ENCODE results near the gene SYT5. TPM values are rescaled to one million over a fixed set of nuclear protein-coding genes. Genes with fewer than 3 reads are reported as not detected.
A peak's percentile ranks its signal among the peaks of the same experiment; 100 is the strongest.

Gene SYT5
- total RNA-seq, 4 donors from 2014 or later = not detected

GRCh38 chr19:55169136-55169535 is 11.0 kb downstream of the SYT5 start:
- TF ChIP-seq CTCF (IDR thresholded peaks at IDR 0.05) (no peak), POLR2A (IDR thresholded peaks at IDR 0.05) (no peak)
- Histone ChIP-seq H3K36me3 (no peaks in the 10 kb centered on the region), H3K4me3 (replicated peaks in 1 of 3) (no peak overlapping the region), H3K27me3 (peaks cover 16% of the 10 kb centered on the region), H3K9me3 (no peaks in the 10 kb centered on the region), H3K27ac (no peak overlapping the region), H3K4me1 (peaks cover 15 to 17% of the 10 kb centered on the region in 2 donors)
- 60 to 70% methylated on average over 4 of the region's 4 CpGs for WGBS, 2 donors
- intact Hi-C loops (cut with DNase I) = no loop called here
- DNase-seq = no peak

GRCh38 chr19:55166530-55167268 is 13.4 kb downstream of the SYT5 start, which contains the start of gene DNAAF3:
Gene DNAAF3 (minus strand): TSS chr19:55166613. CDS start chr19:55166413, 200 bp downstream.
- no peaks in the 10 kb centered on the region for H3K9me3 ChIP-seq
- peak; percentile 96 to 98 for DNase-seq
- H3K27me3 ChIP-seq = peaks cover 4% of the 10 kb centered on the region
- 1 to 4% methylated on average over 33 of the region's 33 CpGs for WGBS, 2 donors
- H3K4me3 ChIP-seq (replicated peaks in 1 of 3) = peak within 1 kb of the TSS in 2 of 3 donors; percentile 24 to 49
- TF ChIP-seq POLR2A (IDR thresholded peaks at IDR 0.05) (no peak), CTCF (IDR thresholded peaks at IDR 0.05) (peak in 3 of 6 experiments; percentile 8 to 35 (median 30))
- H3K27ac ChIP-seq = no peak within 1 kb of the TSS
- H3K4me1 ChIP-seq = peaks cover 6 to 8% of the 10 kb centered on the region in 2 donors
- intact Hi-C loops (cut with DNase I) = no loop called here
- no peaks in the 10 kb centered on the region for H3K36me3 ChIP-seq

GRCh38 chr19:55165952-55166529 is 14.0 kb downstream of the SYT5 start:
- Histone ChIP-seq H3K9me3 (no peaks in the 10 kb centered on the region), H3K4me3 (replicated peaks in 1 of 3) (peak overlapping the region in 2 of 3 donors; percentile 24 to 49), H3K4me1 (peaks cover 6 to 8% of the 10 kb centered on the region in 2 donors), H3K27me3 (peaks cover 8% of the 10 kb centered on the region), H3K27ac (no peak overlapping the region), H3K36me3 (no peaks in the 10 kb centered on the region)
- DNase-seq = peak; percentile 45 to 75
- WGBS, 2 donors = 0 to 2% methylated on average over 27 to 33 of the region's 34 CpGs
- intact Hi-C loops (cut with DNase I) = no loop called here
- TF ChIP-seq POLR2A (IDR thresholded peaks at IDR 0.05) = no peak
- TF ChIP-seq CTCF (IDR thresholded peaks at IDR 0.05) = peak in 4 of 6 experiments; percentile 17 to 31 (median 26)

GRCh38 chr19:55161571-55162322 is 18.3 kb downstream of the SYT5 start:
- H3K4me1 ChIP-seq = no peaks in the 10 kb centered on the region
- no peak for TF ChIP-seq CTCF (IDR thresholded peaks at IDR 0.05)
- no peak for TF ChIP-seq POLR2A (IDR thresholded peaks at IDR 0.05)
- no peak for DNase-seq
- intact Hi-C loops (cut with DNase I) = no loop called here
- WGBS, 2 donors = 27 to 44% methylated on average over 26 to 32 of the region's 61 CpGs
- peaks cover 9% of the 10 kb centered on the region for H3K27me3 ChIP-seq
- no peak overlapping the region for H3K27ac ChIP-seq
- H3K4me3 ChIP-seq (replicated peaks in 1 of 3) = no peak overlapping the region
- no peaks in the 10 kb centered on the region for H3K9me3 ChIP-seq
- H3K36me3 ChIP-seq = no peaks in the 10 kb centered on the region

All from thyroid gland (tissue), 4 donors.